Karpas-422 (cell line): ENCODE measurements around the gene RNF220. TPM values are rescaled to one million over a fixed set of nuclear protein-coding genes. Genes with fewer than 3 reads are reported as not detected.

Experiments used
- DNase-seq: peaks from one replicate; pipeline ENCODE4 v3.0.0-alpha.2; 2015
- H2AFZ ChIP-seq: fragments of 200-600 bp; sonication (generic); 2 replicates; pipeline ENCODE4 v1.6.1; 2014; ENCODE audit warnings: antibody characterized with exemption, low read length, mixed read lengths
- H3K27ac ChIP-seq: fragments of 200-600 bp; sonication (generic); 2 replicates; pipeline ENCODE4 v1.5.1; 2014; ENCODE audit warnings: mild to moderate bottlenecking, low read length, moderate library complexity
- H3K27me3 ChIP-seq: fragments of 200-600 bp; sonication (generic); 2 replicates; pipeline ENCODE4 v1.6.1; 2014; ENCODE audit warnings: low read length, mixed read lengths
- H3K36me3 ChIP-seq: fragments of 200-600 bp; sonication (generic); 2 replicates; pipeline ENCODE4 v1.6.1; 2014; ENCODE audit warnings: low read length, mixed read lengths; ENCODE audit not compliant: insufficient read depth
- H3K4me1 ChIP-seq: fragments of 200-600 bp; sonication (generic); 2 replicates; pipeline ENCODE4 v1.6.1; 2014; ENCODE audit warnings: mild to moderate bottlenecking, low read length, mixed read lengths
- H3K4me2 ChIP-seq: fragments of 200-600 bp; sonication (generic); 2 replicates; pipeline ENCODE4 v1.6.1; 2014; ENCODE audit warnings: low read length, low read depth, mild to moderate bottlenecking; ENCODE audit not compliant: poor library complexity, severe bottlenecking
- H3K4me3 ChIP-seq: fragments of 200-600 bp; sonication (generic); 2 replicates; pipeline ENCODE4 v1.5.1; 2014; ENCODE audit warnings: mild to moderate bottlenecking, antibody characterized with exemption, low read length, mixed read lengths
- H3K79me2 ChIP-seq: fragments of 200-600 bp; sonication (generic); 2 replicates; pipeline ENCODE4 v1.6.1; 2014; ENCODE audit warnings: mild to moderate bottlenecking, low read length, mixed read lengths
- H3K9ac ChIP-seq: fragments of 200-600 bp; sonication (generic); 2 replicates; pipeline ENCODE4 v1.6.0; 2014; ENCODE audit warnings: low read length
- H3K9me2 ChIP-seq: fragments of 200-600 bp; sonication (generic), shearing (Covaris generic); replicated peaks from 2 replicates; pipeline ENCODE4 v1.6.0; 2014; ENCODE audit warnings: mild to moderate bottlenecking, low read length, moderate library complexity; ENCODE audit not compliant: insufficient read depth
- H3K9me3 ChIP-seq: fragments of 300-700, 200-600 bp; sonication (generic); 2 replicates; pipeline ENCODE4 v1.6.1; 2014; ENCODE audit warnings: low read length, mixed read lengths
- H4K20me1 ChIP-seq: fragments of 200-600 bp; sonication (generic); 2 replicates; pipeline ENCODE4 v1.6.1; 2014; ENCODE audit warnings: mild to moderate bottlenecking, antibody characterized with exemption, low read length, low read depth; ENCODE audit not compliant: insufficient read depth
- total RNA-seq: library from RNA; depleted of rRNA; stranded (reverse); fragments of >200 nt; shearing (Covaris generic); gene quantifications from 2 replicates; pipeline ENCODE4 v1.2.3, GENCODE V29; 2014; ENCODE audit warnings: low replicate concordance

Gene RNF220
- total RNA-seq, 1 experiment from 2014 or later, result 73.6 TPM

- Histone ChIP-seq H3K4me2 (no peak overlapping the region), H3K27ac (no peak overlapping the region), H3K4me1 (no peaks in the 10 kb centered on the region; the same call in 1 of the 2 replicates), H3K36me3 (no peaks in the 10 kb centered on the region), H3K9ac (no peak overlapping the region), H3K79me2 (no peaks in the 10 kb centered on the region), H4K20me1 (no peaks in the 10 kb centered on the region), H3K27me3 (no peaks in the 10 kb centered on the region), H3K9me2 (no peaks in the 10 kb centered on the region), H3K9me3 (no peaks in the 10 kb centered on the region), H2AFZ (no peak overlapping the region), H3K4me3 (no peak overlapping the region)
- no peak for DNase-seq
Observed at GRCh38 chr1:44401256-44402228, 3.5 kb upstream of the RNF220 start.

- H3K27me3 ChIP-seq, result no peaks in the 10 kb centered on the region
- no peaks in the 10 kb centered on the region for H3K9me3 ChIP-seq
- H3K9me2 ChIP-seq, result no peaks in the 10 kb centered on the region
- no peaks in the 10 kb centered on the region for H4K20me1 ChIP-seq
- peak overlapping the region; percentile 62 for H2AFZ ChIP-seq
- peak overlapping the region; percentile 85 for H3K4me2 ChIP-seq
- H3K4me3 ChIP-seq, result peak overlapping the region; percentile 74
- peak; percentile 69 for DNase-seq
- no peaks in the 10 kb centered on the region for H3K79me2 ChIP-seq
- no peaks in the 10 kb centered on the region for H3K36me3 ChIP-seq
- H3K9ac ChIP-seq, result peak overlapping the region; percentile 74
- no peaks in the 10 kb centered on the region; the same call in 1 of the 2 replicates for H3K4me1 ChIP-seq
- no peak overlapping the region for H3K27ac ChIP-seq
Observed at GRCh38 chr1:44405798-44406736, 1.0 kb downstream of the RNF220 start.

GRCh38 chr1:44406737-44407429 lies 1.8 kb downstream of the RNF220 start:
- Histone ChIP-seq H3K4me3 (no peak overlapping the region), H3K27me3 (no peaks in the 10 kb centered on the region), H3K9me3 (no peaks in the 10 kb centered on the region), H3K79me2 (no peaks in the 10 kb centered on the region), H4K20me1 (no peaks in the 10 kb centered on the region), H3K9ac (no peak overlapping the region), H2AFZ (no peak overlapping the region), H3K9me2 (no peaks in the 10 kb centered on the region), H3K4me1 (no peaks in the 10 kb centered on the region; the same call in 1 of the 2 replicates), H3K36me3 (no peaks in the 10 kb centered on the region), H3K4me2 (no peak overlapping the region), H3K27ac (no peak overlapping the region)
- DNase-seq, result no peak

GRCh38 chr1:44407430-44408211 lies 2.6 kb downstream of the RNF220 start:
- DNase-seq, result no peak

GRCh38 chr1:44408212-44408582 lies 3.1 kb downstream of the RNF220 start:
- Histone ChIP-seq H3K79me2 (no peaks in the 10 kb centered on the region), H3K4me2 (no peak overlapping the region), H2AFZ (no peak overlapping the region), H3K27ac (no peak overlapping the region), H3K4me1 (no peaks in the 10 kb centered on the region; the same call in 1 of the 2 replicates), H3K27me3 (no peaks in the 10 kb centered on the region), H3K36me3 (no peaks in the 10 kb centered on the region), H3K9me2 (no peaks in the 10 kb centered on the region), H3K4me3 (no peak overlapping the region), H4K20me1 (no peaks in the 10 kb centered on the region), H3K9me3 (no peaks in the 10 kb centered on the region), H3K9ac (no peak overlapping the region)
- DNase-seq, result no peak

More at GRCh38 chr1:44407430-44408211, 2.6 kb downstream of the RNF220 start:
- Histone ChIP-seq H3K27ac (no peak overlapping the region), H3K9me3 (no peaks in the 10 kb centered on the region), H2AFZ (no peak overlapping the region), H3K4me3 (no peak overlapping the region), H4K20me1 (no peaks in the 10 kb centered on the region), H3K4me1 (no peaks in the 10 kb centered on the region; the same call in 1 of the 2 replicates), H3K79me2 (no peaks in the 10 kb centered on the region), H3K9me2 (no peaks in the 10 kb centered on the region), H3K4me2 (no peak overlapping the region), H3K9ac (no peak overlapping the region), H3K36me3 (no peaks in the 10 kb centered on the region), H3K27me3 (no peaks in the 10 kb centered on the region)

- no peak overlapping the region for H3K9ac ChIP-seq
- no peaks in the 10 kb centered on the region for H3K27me3 ChIP-seq
- no peak overlapping the region for H3K27ac ChIP-seq
- H3K9me3 ChIP-seq, result no peaks in the 10 kb centered on the region
- H3K9me2 ChIP-seq, result no peaks in the 10 kb centered on the region
- no peaks in the 10 kb centered on the region for H3K79me2 ChIP-seq
- no peak overlapping the region for H3K4me2 ChIP-seq
- no peak overlapping the region for H3K4me3 ChIP-seq
- H3K4me1 ChIP-seq, result no peaks in the 10 kb centered on the region; the same call in 1 of the 2 replicates
- DNase-seq, result no peak
- no peaks in the 10 kb centered on the region for H4K20me1 ChIP-seq
- no peak overlapping the region for H2AFZ ChIP-seq
- no peaks in the 10 kb centered on the region for H3K36me3 ChIP-seq
Observed at GRCh38 chr1:44408632-44409602, 3.9 kb downstream of the RNF220 start.
